SK-N-SH (cell line): ENCODE data around the gene DCAF5.

Experiments used
- ELF1 ChIP-seq: IDR thresholded peaks from 2 replicates; pipeline ENCODE4 v1.4.0; 2012
- EZH2phosphoT487 ChIP-seq: fragments of 200-600 bp; sonication (generic); IDR thresholded peaks from 2 replicates; pipeline ENCODE4 v1.6.1; 2017; ENCODE audit warnings: low read depth, mixed run types, mild to moderate bottlenecking, antibody characterized with exemption, moderate library complexity, borderline replicate concordance
- GABPA ChIP-seq: IDR thresholded peaks from 2 replicates; pipeline ENCODE4 v1.4.0; 2012; ENCODE audit warnings: low read depth, mild to moderate bottlenecking
- JUND ChIP-seq: IDR thresholded peaks from 2 replicates; pipeline ENCODE4 v1.4.0; 2012
- MEF2A ChIP-seq: IDR thresholded peaks from 2 replicates; pipeline ENCODE4 v1.4.0; 2012; ENCODE audit warnings: low read depth, borderline replicate concordance
- POLR2AphosphoS5 ChIP-seq: IDR thresholded peaks from 2 replicates; pipeline ENCODE4 v1.6.1; 2012; ENCODE audit warnings: low read depth, low read length
- RAD21 ChIP-seq: IDR thresholded peaks from 2 replicates; pipeline ENCODE4 v1.6.1; 2012; ENCODE audit warnings: mild to moderate bottlenecking, low read length
- TEAD4 ChIP-seq: IDR thresholded peaks from 2 replicates; pipeline ENCODE4 v1.4.0; 2012; ENCODE audit warnings: mild to moderate bottlenecking, borderline replicate concordance; ENCODE audit not compliant: insufficient read depth
- TF ChIP-seq, protein P1 (sequence below): IDR thresholded peaks from 2 replicates; pipeline ENCODE4 v1.4.0; 2012; ENCODE audit warnings: low read depth, borderline replicate concordance
- TF ChIP-seq, protein P2 (sequence below): fragments of 200-600 bp; sonication (generic); IDR thresholded peaks from 2 replicates; pipeline ENCODE4 v1.6.1; 2017; ENCODE audit warnings: antibody characterized with exemption, mild to moderate bottlenecking, moderate library complexity

DNA sequence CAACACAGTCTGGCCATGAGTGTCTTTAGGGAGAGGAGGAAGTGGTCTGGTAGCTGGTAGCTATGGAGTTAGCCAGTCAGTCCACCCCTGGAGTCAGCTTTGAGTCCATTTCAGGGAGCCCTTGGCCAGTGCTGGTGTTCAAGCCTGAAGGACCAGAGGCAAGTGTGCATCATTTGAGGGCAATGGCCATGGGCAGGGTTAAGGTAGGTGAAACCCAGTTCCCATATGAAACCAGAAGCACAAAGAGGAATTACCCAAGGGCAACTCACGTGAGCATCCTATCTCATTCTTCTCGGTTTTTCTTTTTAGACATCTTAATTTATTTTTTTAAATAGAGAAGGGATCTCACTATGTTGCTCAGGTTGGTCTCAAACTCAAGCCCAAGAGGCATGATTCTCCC, 112.6 kb downstream of the DCAF5 start:
- TF ChIP-seq JUND (no peak), TEAD4 (no peak), ELF1 (no peak), EZH2phosphoT487 (no peak), MEF2A (no peak), RAD21 (no peak), GABPA (no peak), POLR2AphosphoS5 (no peak)
- TF ChIP-seq, protein P1, sequence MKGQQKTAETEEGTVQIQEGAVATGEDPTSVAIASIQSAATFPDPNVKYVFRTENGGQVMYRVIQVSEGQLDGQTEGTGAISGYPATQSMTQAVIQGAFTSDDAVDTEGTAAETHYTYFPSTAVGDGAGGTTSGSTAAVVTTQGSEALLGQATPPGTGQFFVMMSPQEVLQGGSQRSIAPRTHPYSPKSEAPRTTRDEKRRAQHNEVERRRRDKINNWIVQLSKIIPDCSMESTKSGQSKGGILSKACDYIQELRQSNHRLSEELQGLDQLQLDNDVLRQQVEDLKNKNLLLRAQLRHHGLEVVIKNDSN, result no peak
- TF ChIP-seq, protein P2, sequence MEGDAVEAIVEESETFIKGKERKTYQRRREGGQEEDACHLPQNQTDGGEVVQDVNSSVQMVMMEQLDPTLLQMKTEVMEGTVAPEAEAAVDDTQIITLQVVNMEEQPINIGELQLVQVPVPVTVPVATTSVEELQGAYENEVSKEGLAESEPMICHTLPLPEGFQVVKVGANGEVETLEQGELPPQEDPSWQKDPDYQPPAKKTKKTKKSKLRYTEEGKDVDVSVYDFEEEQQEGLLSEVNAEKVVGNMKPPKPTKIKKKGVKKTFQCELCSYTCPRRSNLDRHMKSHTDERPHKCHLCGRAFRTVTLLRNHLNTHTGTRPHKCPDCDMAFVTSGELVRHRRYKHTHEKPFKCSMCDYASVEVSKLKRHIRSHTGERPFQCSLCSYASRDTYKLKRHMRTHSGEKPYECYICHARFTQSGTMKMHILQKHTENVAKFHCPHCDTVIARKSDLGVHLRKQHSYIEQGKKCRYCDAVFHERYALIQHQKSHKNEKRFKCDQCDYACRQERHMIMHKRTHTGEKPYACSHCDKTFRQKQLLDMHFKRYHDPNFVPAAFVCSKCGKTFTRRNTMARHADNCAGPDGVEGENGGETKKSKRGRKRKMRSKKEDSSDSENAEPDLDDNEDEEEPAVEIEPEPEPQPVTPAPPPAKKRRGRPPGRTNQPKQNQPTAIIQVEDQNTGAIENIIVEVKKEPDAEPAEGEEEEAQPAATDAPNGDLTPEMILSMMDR, result no peak
